GM08714 (cell line): ENCODE measurements around the gene IGF1R.

Experiments used
- H3K4me3 ChIP-seq: fragments of 200-500 bp; sonication (Bioruptor generic); 2 replicates; pipeline ENCODE4 v1.5.1; 2014; ENCODE audit warnings: mild to moderate bottlenecking, low read length, inconsistent platforms
- ZNF274 ChIP-seq: IDR thresholded peaks from 2 replicates; pipeline ENCODE4 v1.6.1; 2012; ENCODE audit warnings: mild to moderate bottlenecking, low read depth, low read length

The IGF1R gene

GRCh38 chr15:98715890-98716443 lies 67.6 kb downstream of the IGF1R start:
- no peak overlapping the region for H3K4me3 ChIP-seq
- no peak for TF ChIP-seq ZNF274

GRCh38 chr15:98717371-98717770 lies 69.0 kb downstream of the IGF1R start:
- no peak overlapping the region for H3K4me3 ChIP-seq
- TF ChIP-seq ZNF274 = no peak

- H3K4me3 ChIP-seq = no peak overlapping the region
Observed at GRCh38 chr15:98717942-98718341, 69.6 kb downstream of the IGF1R start.

GRCh38 chr15:98718426-98719136 lies 70.2 kb downstream of the IGF1R start:
- no peak overlapping the region for H3K4me3 ChIP-seq
- TF ChIP-seq ZNF274 = no peak

More at GRCh38 chr15:98717942-98718341, 69.6 kb downstream of the IGF1R start:
- no peak for TF ChIP-seq ZNF274

GRCh38 chr15:98719137-98719740 lies 70.9 kb downstream of the IGF1R start:
- no peak overlapping the region for H3K4me3 ChIP-seq
- no peak for TF ChIP-seq ZNF274

GRCh38 chr15:98720031-98720430 lies 71.7 kb downstream of the IGF1R start:
- no peak overlapping the region for H3K4me3 ChIP-seq
- TF ChIP-seq ZNF274 = no peak

GRCh38 chr15:98720577-98721565 lies 72.5 kb downstream of the IGF1R start:
- no peak overlapping the region for H3K4me3 ChIP-seq
- no peak for TF ChIP-seq ZNF274

- TF ChIP-seq ZNF274 = no peak
- H3K4me3 ChIP-seq = no peak overlapping the region
Observed at GRCh38 chr15:98722209-98722608, 73.9 kb downstream of the IGF1R start.

- TF ChIP-seq ZNF274 = no peak
- no peak overlapping the region for H3K4me3 ChIP-seq
Observed at GRCh38 chr15:98722645-98723044, 74.3 kb downstream of the IGF1R start.

GRCh38 chr15:98723195-98723594 lies 74.9 kb downstream of the IGF1R start:
- no peak overlapping the region for H3K4me3 ChIP-seq
- TF ChIP-seq ZNF274 = no peak

- TF ChIP-seq ZNF274 = no peak
- no peak overlapping the region for H3K4me3 ChIP-seq
Observed at GRCh38 chr15:98724048-98724447, 75.7 kb downstream of the IGF1R start.

- no peak overlapping the region for H3K4me3 ChIP-seq
- no peak for TF ChIP-seq ZNF274
Observed at GRCh38 chr15:98724494-98724893, 76.2 kb downstream of the IGF1R start.

- no peak overlapping the region for H3K4me3 ChIP-seq
- no peak for TF ChIP-seq ZNF274
Observed at GRCh38 chr15:98725874-98726273, 77.5 kb downstream of the IGF1R start.

GRCh38 chr15:98727115-98728040 lies 79.0 kb downstream of the IGF1R start:
- TF ChIP-seq ZNF274 = no peak
- H3K4me3 ChIP-seq = no peak overlapping the region
